NB4 (cell line): ENCODE results near the gene LRRC4B.
"Not testable (repeated sequence)": the region's sequence is repeated elsewhere in the genome, so short reads cannot be mapped to it uniquely, and the experiment has no call there.

Source experiments
- DNase-seq: peaks from one replicate; pipeline ENCODE4 v3.0.0; 2010; ENCODE audit warnings: low read depth
- H3K4me3 ChIP-seq: one replicate; pipeline ENCODE4 v1.5.1; 2011; ENCODE audit warnings: mild to moderate bottlenecking, low read depth, low read length, moderate library complexity
- MYC ChIP-seq: IDR thresholded peaks from 2 replicates; pipeline ENCODE4 v1.6.1; 2011; ENCODE audit warnings: low read depth, low read length
- POLR2A ChIP-seq: IDR thresholded peaks from 2 replicates; pipeline ENCODE4 v1.6.1; 2011; ENCODE audit warnings: mild to moderate bottlenecking; ENCODE audit not compliant: insufficient read length; ENCODE audit errors: extremely low read depth
- TF ChIP-seq, protein P1 (sequence below): IDR thresholded peaks from one replicate; pipeline ENCODE4 v1.5.1; 2012; ENCODE audit warnings: low read depth, low read length
- TF ChIP-seq, protein P2 (sequence below): IDR thresholded peaks from 2 replicates; pipeline ENCODE4 v1.6.1; 2011; ENCODE audit warnings: low read depth, low read length

Gene LRRC4B

DNA sequence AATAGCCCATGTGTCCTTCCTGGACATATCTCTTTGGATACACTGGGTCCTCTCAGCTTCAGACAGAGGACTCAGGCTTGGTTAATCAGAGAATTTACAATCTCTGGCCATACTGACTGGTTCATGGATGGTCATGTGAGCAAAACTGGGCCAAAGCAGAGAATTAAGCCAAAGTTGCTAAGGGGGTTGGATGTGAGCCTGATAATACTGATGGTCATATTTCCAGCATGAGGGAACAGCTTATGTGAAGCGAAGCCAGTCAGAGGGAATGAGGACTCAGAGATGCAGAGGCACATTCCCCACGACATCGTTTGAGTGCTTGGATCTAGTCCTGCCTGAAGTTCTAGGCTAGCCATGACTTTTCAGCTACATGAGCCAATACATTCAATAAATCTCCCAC lies 22.0 kb upstream of the LRRC4B start:
- DNase-seq = no peak
- TF ChIP-seq POLR2A = no peak
- H3K4me3 ChIP-seq = no peak overlapping the region

DNA sequence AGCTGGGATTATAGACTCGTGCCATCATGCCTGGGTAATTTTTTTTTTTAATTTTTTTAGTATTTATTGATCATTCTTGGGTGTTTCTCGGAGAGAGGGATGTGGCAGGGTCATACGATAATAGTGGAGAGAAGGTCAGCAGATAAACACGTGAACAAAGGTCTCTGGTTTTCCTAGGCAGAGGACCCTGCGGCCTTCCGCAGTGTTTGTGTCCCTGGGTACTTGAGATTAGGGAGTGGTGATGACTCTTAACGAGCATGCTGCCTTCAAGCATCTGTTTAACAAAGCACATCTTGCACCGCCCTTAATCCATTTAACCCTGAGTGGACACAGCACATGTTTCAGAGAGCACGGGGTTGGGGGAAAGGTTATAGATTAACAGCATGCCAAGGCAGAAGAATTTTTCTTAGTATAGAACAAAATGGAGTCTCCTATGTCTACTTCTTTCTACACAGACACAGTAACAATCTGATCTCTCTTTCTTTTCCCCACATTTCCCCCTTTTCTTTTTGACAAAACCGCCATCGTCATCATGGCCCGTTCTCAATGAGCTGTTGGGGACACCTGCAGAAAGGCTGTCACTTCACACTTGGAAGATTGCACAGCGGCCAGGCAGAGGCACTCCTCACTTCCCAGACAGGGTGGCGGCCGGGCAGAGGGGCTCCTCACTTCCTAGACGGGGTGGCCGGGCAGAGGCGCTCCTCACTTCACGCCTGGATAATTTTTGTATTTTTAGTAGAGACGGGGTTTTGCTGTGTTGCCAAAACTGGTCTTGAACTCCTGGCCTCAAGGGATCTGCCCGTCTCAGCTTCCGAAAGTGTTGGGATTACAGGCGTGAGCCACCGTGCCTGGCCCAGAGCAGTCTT lies 13.8 kb upstream of the LRRC4B start:
- not testable (repeated sequence) for H3K4me3 ChIP-seq, DNase-seq

DNA sequence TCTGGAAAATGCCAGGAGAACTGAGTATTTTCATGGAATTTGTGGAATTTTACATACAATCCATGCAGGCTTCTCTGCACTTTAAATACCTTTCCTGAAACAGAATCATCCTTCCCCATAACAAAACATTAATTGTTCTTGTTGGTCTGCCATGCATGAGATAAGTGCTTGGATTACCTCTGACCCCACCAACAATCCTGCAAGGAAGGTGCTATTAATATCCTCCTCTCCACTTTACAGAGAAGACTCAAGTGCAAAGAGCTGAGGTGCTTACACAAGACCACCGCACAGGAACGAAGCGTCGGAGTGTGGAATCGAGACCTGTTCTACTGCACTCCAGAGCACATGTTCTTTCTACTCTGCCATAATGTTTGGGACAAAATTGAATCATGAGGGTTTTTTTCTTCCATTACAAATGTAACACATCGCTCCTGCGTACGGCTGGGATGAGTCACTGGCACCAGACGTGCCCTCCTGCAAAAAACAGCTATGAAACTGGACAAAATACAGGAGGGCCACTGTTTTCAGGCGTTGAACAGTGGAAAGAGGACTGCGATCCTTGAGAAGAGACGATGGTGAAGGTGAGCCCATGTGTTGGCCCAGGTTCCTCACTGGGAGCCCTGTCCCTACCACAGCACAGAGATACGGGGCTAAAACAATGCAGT lies 12.9 kb upstream of the LRRC4B start:
- no peak overlapping the region for H3K4me3 ChIP-seq
- no peak for TF ChIP-seq POLR2A
- TF ChIP-seq, protein P1, sequence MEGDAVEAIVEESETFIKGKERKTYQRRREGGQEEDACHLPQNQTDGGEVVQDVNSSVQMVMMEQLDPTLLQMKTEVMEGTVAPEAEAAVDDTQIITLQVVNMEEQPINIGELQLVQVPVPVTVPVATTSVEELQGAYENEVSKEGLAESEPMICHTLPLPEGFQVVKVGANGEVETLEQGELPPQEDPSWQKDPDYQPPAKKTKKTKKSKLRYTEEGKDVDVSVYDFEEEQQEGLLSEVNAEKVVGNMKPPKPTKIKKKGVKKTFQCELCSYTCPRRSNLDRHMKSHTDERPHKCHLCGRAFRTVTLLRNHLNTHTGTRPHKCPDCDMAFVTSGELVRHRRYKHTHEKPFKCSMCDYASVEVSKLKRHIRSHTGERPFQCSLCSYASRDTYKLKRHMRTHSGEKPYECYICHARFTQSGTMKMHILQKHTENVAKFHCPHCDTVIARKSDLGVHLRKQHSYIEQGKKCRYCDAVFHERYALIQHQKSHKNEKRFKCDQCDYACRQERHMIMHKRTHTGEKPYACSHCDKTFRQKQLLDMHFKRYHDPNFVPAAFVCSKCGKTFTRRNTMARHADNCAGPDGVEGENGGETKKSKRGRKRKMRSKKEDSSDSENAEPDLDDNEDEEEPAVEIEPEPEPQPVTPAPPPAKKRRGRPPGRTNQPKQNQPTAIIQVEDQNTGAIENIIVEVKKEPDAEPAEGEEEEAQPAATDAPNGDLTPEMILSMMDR = no peak
- no peak for TF ChIP-seq MYC
- no peak for DNase-seq

DNA sequence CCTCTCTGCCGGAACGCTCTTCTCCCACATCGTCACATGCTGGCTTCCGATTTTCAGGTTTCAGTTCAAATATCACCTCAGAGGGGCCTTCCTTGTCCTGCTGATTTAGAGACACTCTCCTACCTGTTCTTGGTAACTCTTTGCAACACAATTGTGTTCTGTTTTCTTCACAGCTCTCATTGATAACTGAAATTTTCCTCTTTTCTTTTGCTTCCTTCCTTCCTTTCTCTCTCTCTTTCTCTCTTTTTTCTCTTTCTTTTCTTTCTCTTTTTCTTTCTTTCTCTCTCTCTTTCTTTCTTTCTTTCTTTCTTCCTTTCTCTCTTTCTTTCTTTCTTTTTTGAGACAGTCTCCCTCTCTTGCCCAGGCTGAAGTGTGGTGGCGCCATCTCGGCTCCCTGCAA lies 12.0 kb upstream of the LRRC4B start:
- TF ChIP-seq, protein P2, sequence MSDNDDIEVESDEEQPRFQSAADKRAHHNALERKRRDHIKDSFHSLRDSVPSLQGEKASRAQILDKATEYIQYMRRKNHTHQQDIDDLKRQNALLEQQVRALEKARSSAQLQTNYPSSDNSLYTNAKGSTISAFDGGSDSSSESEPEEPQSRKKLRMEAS = no peak
- TF ChIP-seq POLR2A = no peak
- TF ChIP-seq MYC = no peak
- TF ChIP-seq, protein P1 = no peak
- H3K4me3 ChIP-seq = no peak overlapping the region
- no peak for DNase-seq

DNA sequence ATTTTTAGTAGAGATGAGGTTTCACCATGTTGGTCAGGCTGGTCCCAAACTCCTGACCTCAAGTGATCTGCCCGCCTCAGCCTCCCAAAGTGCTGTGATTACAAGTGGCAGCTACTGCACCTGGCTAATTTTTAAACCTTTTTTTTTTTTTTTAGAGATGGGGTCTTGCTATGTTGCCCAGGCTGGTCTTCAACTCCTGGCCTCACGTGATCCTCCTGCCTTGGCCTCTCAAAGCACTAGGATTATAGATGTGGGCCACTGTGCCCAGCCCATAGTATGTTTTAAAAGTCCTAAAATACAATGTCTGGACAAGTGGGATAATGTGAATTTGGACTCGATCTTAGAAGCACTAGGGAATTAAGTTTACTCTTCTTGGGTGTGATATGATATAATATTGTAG lies 8.5 kb upstream of the LRRC4B start:
- not testable (repeated sequence) for DNase-seq, H3K4me3 ChIP-seq

DNA sequence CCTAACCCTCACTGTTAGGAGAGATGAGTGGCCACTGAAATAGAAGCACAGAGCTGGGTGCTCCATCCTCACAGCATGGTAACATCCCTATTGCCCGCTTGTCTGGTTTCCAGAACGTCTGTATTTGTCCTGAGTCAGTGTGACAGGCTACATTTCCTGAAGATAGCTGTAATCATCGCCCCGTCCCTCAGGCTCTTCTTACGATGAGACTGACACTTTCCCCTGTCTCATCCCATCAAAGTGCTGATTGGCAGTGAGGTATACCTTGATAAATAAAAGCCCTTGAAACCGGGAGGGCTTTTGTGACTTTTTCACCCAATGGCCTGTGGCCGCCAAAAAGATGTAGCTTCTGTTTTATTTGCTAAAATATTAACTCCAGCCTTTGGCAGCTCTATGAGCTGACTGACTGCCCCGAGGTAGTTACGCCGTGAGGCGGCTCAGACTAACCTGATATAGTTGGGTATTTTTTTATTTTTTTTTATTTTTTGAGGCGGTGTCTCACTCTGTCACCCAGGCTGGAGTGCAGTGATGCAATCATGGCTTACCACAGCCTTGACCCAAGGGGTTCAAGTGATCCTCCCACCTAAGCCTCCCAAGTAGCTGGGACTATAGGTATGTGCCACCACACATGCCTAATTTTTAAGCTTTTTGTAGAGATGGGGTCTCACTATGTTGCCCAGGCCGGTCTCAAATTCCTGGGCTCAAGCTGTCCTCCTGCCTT lies 5.7 kb upstream of the LRRC4B start:
- no peak for TF ChIP-seq MYC
- TF ChIP-seq POLR2A = no peak
- TF ChIP-seq, protein P1 = no peak
- TF ChIP-seq, protein P2 = no peak
- no peak for DNase-seq

DNA sequence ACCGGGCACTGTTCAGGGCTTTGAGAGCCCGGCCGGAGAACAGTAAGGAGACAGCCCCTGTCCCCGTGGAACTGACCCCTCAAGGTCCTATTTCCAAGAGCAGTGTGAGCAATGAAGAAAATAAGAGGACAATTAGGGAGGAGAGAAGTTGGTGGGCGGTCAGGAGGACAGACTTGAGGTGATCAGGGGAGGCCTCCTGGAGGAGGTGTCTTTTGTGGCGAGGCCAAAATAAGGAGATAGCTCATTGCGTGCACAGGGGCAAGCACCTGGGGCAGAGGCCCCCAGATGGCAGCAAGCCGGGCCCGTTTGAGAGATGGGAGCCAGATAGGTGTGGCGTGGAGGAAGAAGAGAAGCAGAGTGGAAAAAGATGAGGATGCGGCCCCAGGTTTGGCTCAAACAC lies 2.8 kb upstream of the LRRC4B start:
- DNase-seq = no peak
- TF ChIP-seq, protein P2 = no peak
- TF ChIP-seq POLR2A = no peak
- TF ChIP-seq MYC = no peak
- TF ChIP-seq, protein P1 = no peak
- no peak overlapping the region for H3K4me3 ChIP-seq

More for the DNA sequence above, 5.7 kb upstream of the LRRC4B start:
- no peak overlapping the region for H3K4me3 ChIP-seq
